Measurements from ENCODE around the gene PACRG. TPM values are rescaled to one million over a fixed set of nuclear protein-coding genes. Genes with fewer than 3 reads are reported as not detected.
A peak's percentile ranks its signal among the peaks of the same experiment; 100 is the strongest.

Gene PACRG
- total and polyA plus RNA-seq, 12 donors, result 2.1 to 34.6 (median 10.0) TPM

DNA sequence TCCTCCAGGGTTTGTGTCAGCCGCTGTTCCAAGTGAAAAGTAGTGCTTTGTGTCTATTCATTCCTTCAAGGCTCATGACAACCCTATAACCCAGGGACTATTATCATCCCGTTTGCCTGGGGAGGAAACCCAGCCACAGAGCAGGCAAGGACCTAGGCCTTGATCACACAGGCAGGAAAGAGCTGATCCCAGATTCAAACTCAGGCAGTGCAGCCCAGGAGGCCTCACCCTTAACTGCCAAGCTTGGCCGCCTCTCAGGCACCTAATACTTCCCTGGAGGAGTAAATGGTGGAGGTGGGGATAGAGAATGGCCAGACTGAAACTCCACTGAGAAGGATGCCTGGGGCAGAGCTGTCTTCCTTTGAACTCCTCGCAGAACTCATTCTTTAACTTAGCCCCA lies 471.6 kb downstream of the PACRG start:
- H3K4me1 ChIP-seq, result no peaks in the 10 kb centered on the region
- 88 to 90% methylated on average over 4 of the region's 4 CpGs for WGBS, 2 donors
- no peak for DNase-seq
- TF ChIP-seq, protein P1, sequence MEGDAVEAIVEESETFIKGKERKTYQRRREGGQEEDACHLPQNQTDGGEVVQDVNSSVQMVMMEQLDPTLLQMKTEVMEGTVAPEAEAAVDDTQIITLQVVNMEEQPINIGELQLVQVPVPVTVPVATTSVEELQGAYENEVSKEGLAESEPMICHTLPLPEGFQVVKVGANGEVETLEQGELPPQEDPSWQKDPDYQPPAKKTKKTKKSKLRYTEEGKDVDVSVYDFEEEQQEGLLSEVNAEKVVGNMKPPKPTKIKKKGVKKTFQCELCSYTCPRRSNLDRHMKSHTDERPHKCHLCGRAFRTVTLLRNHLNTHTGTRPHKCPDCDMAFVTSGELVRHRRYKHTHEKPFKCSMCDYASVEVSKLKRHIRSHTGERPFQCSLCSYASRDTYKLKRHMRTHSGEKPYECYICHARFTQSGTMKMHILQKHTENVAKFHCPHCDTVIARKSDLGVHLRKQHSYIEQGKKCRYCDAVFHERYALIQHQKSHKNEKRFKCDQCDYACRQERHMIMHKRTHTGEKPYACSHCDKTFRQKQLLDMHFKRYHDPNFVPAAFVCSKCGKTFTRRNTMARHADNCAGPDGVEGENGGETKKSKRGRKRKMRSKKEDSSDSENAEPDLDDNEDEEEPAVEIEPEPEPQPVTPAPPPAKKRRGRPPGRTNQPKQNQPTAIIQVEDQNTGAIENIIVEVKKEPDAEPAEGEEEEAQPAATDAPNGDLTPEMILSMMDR (IDR thresholded peaks at IDR 0.05), result no peak
- intact Hi-C loops (cut with DNase I), result no loop called here
- no peak overlapping the region for H3K27ac ChIP-seq
- no peaks in the 10 kb centered on the region for H3K9me3 ChIP-seq
- H3K27me3 ChIP-seq, result no peaks in the 10 kb centered on the region
- ATAC-seq, result no peak
- H3K4me3 ChIP-seq, result no peak overlapping the region
- no peaks in the 10 kb centered on the region for H3K36me3 ChIP-seq

DNA sequence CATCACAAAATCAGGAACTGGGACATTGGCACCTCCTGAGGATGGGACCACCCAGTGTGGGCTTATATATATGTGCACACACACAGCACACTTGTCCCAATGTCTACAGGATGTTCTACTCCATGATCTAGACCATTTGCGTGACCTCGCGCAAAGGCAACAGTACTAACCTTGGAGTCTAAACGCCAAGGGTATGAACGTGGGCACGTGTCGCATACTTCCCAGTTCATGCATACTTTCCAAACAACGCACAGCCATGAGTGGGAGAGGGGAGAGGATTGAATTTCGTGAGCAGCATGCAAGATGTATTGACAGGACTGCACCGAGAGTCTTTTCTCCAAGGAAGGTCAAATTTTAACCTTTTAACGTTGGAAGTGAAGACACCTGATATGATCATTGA lies 472.5 kb downstream of the PACRG start:
- Histone ChIP-seq H3K9me3 (peaks cover 0 to 6% (median 0%) of the 10 kb centered on the region in 11 donors), H3K4me1 (no peaks in the 10 kb centered on the region), H3K36me3 (no peaks in the 10 kb centered on the region), H3K27ac (no peak overlapping the region), H3K4me3 (no peak overlapping the region), H3K27me3 (no peaks in the 10 kb centered on the region)
- intact Hi-C loops (cut with DNase I), result no loop called here
- ATAC-seq (peak in 1 of 8 donors; percentile 14), DNase-seq (no peak)
- TF ChIP-seq, protein P1 (IDR thresholded peaks at IDR 0.05), result no peak
- 85 to 87% methylated on average over 11 of the region's 11 CpGs for WGBS, 2 donors

DNA sequence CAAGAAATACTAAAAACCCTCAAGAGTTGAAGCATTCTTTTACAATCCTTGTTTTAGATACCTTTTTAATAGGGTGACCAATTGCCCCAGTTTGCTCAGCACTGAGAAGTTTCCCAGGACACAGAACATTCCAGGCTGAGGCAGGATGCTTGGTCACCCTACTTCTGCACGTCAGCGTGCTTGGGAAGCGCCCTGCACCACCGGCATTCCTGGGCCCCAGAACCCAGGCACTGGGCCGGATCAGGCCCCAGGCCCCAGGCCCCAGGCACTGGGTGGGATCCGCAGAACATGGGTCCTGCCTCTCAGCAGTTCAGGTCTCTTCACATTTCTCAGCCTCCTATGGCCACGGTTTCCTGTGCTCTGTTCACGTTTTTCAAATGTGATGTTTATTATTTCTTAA lies 472.9 kb downstream of the PACRG start:
- H3K4me1 ChIP-seq, result no peaks in the 10 kb centered on the region
- H3K4me3 ChIP-seq, result no peak overlapping the region
- H3K27ac ChIP-seq, result no peak overlapping the region
- TF ChIP-seq, protein P1 (IDR thresholded peaks at IDR 0.05), result no peak
- no peak for ATAC-seq
- H3K9me3 ChIP-seq, result peaks cover 0 to 10% (median 0%) of the 10 kb centered on the region in 11 donors
- H3K27me3 ChIP-seq, result no peaks in the 10 kb centered on the region
- WGBS, 2 donors, result 94% methylated on average over 8 of the region's 8 CpGs
- intact Hi-C loops (cut with DNase I), result no loop called here
- DNase-seq, result no peak
- H3K36me3 ChIP-seq, result no peaks in the 10 kb centered on the region

DNA sequence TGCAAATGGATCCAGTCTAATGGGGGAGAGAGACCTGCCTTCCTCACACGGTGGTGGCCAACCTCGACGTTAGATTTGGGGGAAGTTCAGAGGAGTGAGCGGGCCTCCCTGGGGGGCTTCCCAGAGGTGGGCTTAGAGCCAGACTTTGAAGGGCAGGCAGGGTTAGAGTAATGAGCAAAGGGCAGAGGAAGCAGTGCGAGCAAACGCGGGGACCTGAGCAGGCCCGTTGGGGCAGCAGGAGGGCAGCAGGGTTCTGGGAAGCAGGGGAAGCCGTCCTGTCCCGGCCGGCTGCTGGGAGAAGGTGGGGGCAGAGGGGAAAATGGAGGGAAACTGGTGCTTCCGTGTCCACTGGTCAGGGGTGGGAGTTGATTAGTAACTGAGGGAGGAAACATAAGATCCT lies 474.1 kb downstream of the PACRG start:
- no peak overlapping the region for H3K4me3 ChIP-seq
- no peaks in the 10 kb centered on the region for H3K36me3 ChIP-seq
- intact Hi-C loops (cut with DNase I), result no loop called here
- H3K4me1 ChIP-seq, result no peaks in the 10 kb centered on the region
- DNase-seq (no peak), ATAC-seq (peak in 1 of 8 donors; percentile 59)
- no peaks in the 10 kb centered on the region for H3K27me3 ChIP-seq
- TF ChIP-seq, protein P1 (IDR thresholded peaks at IDR 0.05), result no peak
- H3K27ac ChIP-seq, result no peak overlapping the region
- peaks cover 0 to 18% (median 3%) of the 10 kb centered on the region in 11 donors for H3K9me3 ChIP-seq
- WGBS, 2 donors, result 72 to 78% methylated on average over 12 of the region's 12 CpGs

All from heart right ventricle (tissue), 16 donors.